Measurements from ENCODE around the gene NRARP. TPM values are rescaled to one million over a fixed set of nuclear protein-coding genes. Genes with fewer than 3 reads are reported as not detected.
A peak's percentile ranks its signal among the peaks of the same experiment; 100 is the strongest.

The NRARP gene
- total RNA-seq, 1 donor from 2014 or later = 20.7 TPM

- no peaks in the 10 kb centered on the region for H3K9me3 ChIP-seq (ENCODE audit: low read depth)
- Mint-ChIP-seq H3K27me3 (ENCODE audit: insufficient read depth, low read depth) (peaks cover 2% of the 10 kb centered on the region), H3K4me1 (peaks cover 34% of the 10 kb centered on the region), H3K27ac (no peak overlapping the region), H3K36me3 (no peaks in the 10 kb centered on the region), H3K4me3 (peak overlapping the region; percentile 21), H3K9me3 (no peaks in the 10 kb centered on the region)
- H3K4me2 ChIP-seq = no peak overlapping the region
- H3F3A ChIP-seq (ENCODE audit: low read depth) = peaks cover 13% of the 10 kb centered on the region
- peak; percentile 18 for DNase-seq (ENCODE audit: low spot score)
- no peak overlapping the region for H3K4me3 ChIP-seq
- no peaks in the 10 kb centered on the region for H4K20me1 ChIP-seq (ENCODE audit: low read depth)
- peaks cover 44% of the 10 kb centered on the region for H3K4me1 ChIP-seq
- H2AFZ ChIP-seq (replicated peaks) = no peak overlapping the region
- H3K27ac ChIP-seq = no peak overlapping the region
- no peak for TF ChIP-seq CTCF (IDR thresholded peaks at IDR 0.05)
- no peak for TF ChIP-seq EZH2 (IDR thresholded peaks at IDR 0.05)
- TF ChIP-seq EZH2phosphoT487 (IDR thresholded peaks at IDR 0.05) = no peak
- H3K9ac ChIP-seq = no peak overlapping the region
- no peaks in the 10 kb centered on the region for H3K27me3 ChIP-seq
- no peaks in the 10 kb centered on the region for H3K36me3 ChIP-seq
- no peaks in the 10 kb centered on the region for H3K79me2 ChIP-seq (ENCODE audit: low read depth)
Measured at GRCh38 chr9:137310189-137311052, 8.3 kb upstream of the NRARP start.

- peak; percentile 1 for DNase-seq (ENCODE audit: low spot score)
- no peak overlapping the region for H2AFZ ChIP-seq (replicated peaks)
- H4K20me1 ChIP-seq (ENCODE audit: low read depth) = peaks cover 3% of the 10 kb centered on the region
- Mint-ChIP-seq H3K27ac (no peak overlapping the region), H3K4me1 (peaks cover 34% of the 10 kb centered on the region), H3K4me3 (no peak overlapping the region), H3K36me3 (no peaks in the 10 kb centered on the region), H3K27me3 (ENCODE audit: insufficient read depth, low read depth) (peaks cover 2% of the 10 kb centered on the region), H3K9me3 (no peaks in the 10 kb centered on the region)
- H3K79me2 ChIP-seq (ENCODE audit: low read depth) = no peaks in the 10 kb centered on the region
- peaks cover 20% of the 10 kb centered on the region for H3F3A ChIP-seq (ENCODE audit: low read depth)
- no peak for TF ChIP-seq EZH2phosphoT487 (IDR thresholded peaks at IDR 0.05)
- no peak for TF ChIP-seq CTCF (IDR thresholded peaks at IDR 0.05)
- no peak for TF ChIP-seq EZH2 (IDR thresholded peaks at IDR 0.05)
- H3K27ac ChIP-seq = no peak overlapping the region
- H3K4me3 ChIP-seq = no peak overlapping the region
- H3K4me1 ChIP-seq = peaks cover 44% of the 10 kb centered on the region
- no peak overlapping the region for H3K9ac ChIP-seq
- no peaks in the 10 kb centered on the region for H3K9me3 ChIP-seq (ENCODE audit: low read depth)
- no peak overlapping the region for H3K4me2 ChIP-seq
- no peaks in the 10 kb centered on the region for H3K36me3 ChIP-seq
- no peaks in the 10 kb centered on the region for H3K27me3 ChIP-seq
Measured at GRCh38 chr9:137309368-137310188, 7.5 kb upstream of the NRARP start.

- peaks cover 2% of the 10 kb centered on the region for H3K27me3 Mint-ChIP-seq (ENCODE audit: insufficient read depth, low read depth)
- no peak overlapping the region for H3K27ac ChIP-seq
- H3F3A ChIP-seq (ENCODE audit: low read depth) = peaks cover 15% of the 10 kb centered on the region
- H4K20me1 ChIP-seq (ENCODE audit: low read depth) = peaks cover 9% of the 10 kb centered on the region
- H3K4me3 ChIP-seq = no peak overlapping the region
- no peak overlapping the region for H3K9ac ChIP-seq
- TF ChIP-seq EZH2phosphoT487 (IDR thresholded peaks at IDR 0.05) (no peak), EZH2 (IDR thresholded peaks at IDR 0.05) (no peak), CTCF (IDR thresholded peaks at IDR 0.05) (no peak)
- peak; percentile 47 for DNase-seq (ENCODE audit: low spot score)
- H3K9me3 ChIP-seq (ENCODE audit: low read depth) = no peaks in the 10 kb centered on the region
- H3K4me1 ChIP-seq = peaks cover 44% of the 10 kb centered on the region
- peaks cover 34% of the 10 kb centered on the region for H3K4me1 Mint-ChIP-seq
- H3K27ac Mint-ChIP-seq = no peak overlapping the region
- H3K27me3 ChIP-seq = peaks cover 9% of the 10 kb centered on the region
- peak overlapping the region; percentile 38 for H3K4me3 Mint-ChIP-seq
- H3K36me3 ChIP-seq = no peaks in the 10 kb centered on the region
- no peaks in the 10 kb centered on the region for H3K36me3 Mint-ChIP-seq
- H3K4me2 ChIP-seq = no peak overlapping the region
- no peak overlapping the region for H2AFZ ChIP-seq (replicated peaks)
- H3K9me3 Mint-ChIP-seq = no peaks in the 10 kb centered on the region
- no peaks in the 10 kb centered on the region for H3K79me2 ChIP-seq (ENCODE audit: low read depth)
Measured at GRCh38 chr9:137308057-137308619, 6.1 kb upstream of the NRARP start.

Data from neural progenitor cell (in vitro differentiated cells).